Measurements from ENCODE around the gene CFAP20DC. TPM values are rescaled to one million over a fixed set of nuclear protein-coding genes. Genes with fewer than 3 reads are reported as not detected.
A peak's percentile ranks its signal among the peaks of the same experiment; 100 is the strongest.

The CFAP20DC gene
- polyA plus RNA-seq, 1 experiment = 0.81 TPM

DNA sequence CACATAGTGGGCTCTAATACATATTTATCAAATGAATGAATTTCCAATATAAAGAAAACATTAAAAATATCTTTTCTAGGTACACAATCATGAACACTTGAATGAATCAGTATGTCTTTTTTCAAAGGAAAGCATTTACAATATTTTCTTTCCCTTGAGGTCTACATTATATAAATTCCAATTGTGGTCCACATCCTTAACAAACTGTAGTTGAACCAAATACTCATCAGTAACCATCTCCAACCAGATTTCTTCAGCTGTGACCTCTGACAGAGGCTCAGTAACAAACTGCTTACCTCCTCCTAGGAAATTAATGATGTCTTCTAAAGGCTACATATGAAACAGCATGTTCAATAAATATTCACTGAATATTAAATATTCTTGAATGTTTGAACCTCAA, 58.8 kb downstream of the CFAP20DC start:
- no peak for DNase-seq (ENCODE audit: low read depth)
- CTCF ChIA-PET = no interaction called here
- no peaks in the 10 kb centered on the region for H3K27me3 ChIP-seq (ENCODE audit: control insufficient read depth, insufficient read depth, low read length)

DNA sequence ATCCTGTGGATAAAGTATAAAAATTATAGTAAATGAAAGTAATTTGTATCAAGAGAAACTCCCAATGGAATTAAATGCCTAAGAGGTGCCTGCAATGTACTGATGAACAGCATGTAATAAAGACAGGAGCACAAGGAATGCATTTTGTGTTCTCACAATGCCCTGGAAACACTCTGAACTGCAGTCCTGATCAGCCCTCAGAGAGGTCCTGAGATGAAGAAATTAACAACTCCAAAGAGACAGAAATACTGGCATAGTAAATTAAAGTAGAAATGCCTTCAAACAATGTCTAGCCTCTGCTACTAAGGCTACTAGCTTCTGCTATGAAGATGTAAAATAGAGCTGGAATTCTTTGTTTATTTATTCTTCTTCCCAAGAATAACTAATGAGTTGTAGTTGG, 59.9 kb downstream of the CFAP20DC start:
- Histone ChIP-seq H3K4me3 (ENCODE audit: low read depth, low read length) (no peak overlapping the region), H3K36me3 (ENCODE audit: control insufficient read depth, insufficient read depth, low read length) (no peaks in the 10 kb centered on the region), H3K27me3 (ENCODE audit: control insufficient read depth, insufficient read depth, low read length) (no peaks in the 10 kb centered on the region)
- DNase-seq (ENCODE audit: low read depth) = no peak
- ChIA-PET CTCF (interaction anchor here (0.6 kb wide), 1 partner anchor 76 kb away, joined by 3 read pairs; no protein-coding TSS in a partner anchor), POLR2A (no interaction called here)
- TF ChIP-seq, protein P1, sequence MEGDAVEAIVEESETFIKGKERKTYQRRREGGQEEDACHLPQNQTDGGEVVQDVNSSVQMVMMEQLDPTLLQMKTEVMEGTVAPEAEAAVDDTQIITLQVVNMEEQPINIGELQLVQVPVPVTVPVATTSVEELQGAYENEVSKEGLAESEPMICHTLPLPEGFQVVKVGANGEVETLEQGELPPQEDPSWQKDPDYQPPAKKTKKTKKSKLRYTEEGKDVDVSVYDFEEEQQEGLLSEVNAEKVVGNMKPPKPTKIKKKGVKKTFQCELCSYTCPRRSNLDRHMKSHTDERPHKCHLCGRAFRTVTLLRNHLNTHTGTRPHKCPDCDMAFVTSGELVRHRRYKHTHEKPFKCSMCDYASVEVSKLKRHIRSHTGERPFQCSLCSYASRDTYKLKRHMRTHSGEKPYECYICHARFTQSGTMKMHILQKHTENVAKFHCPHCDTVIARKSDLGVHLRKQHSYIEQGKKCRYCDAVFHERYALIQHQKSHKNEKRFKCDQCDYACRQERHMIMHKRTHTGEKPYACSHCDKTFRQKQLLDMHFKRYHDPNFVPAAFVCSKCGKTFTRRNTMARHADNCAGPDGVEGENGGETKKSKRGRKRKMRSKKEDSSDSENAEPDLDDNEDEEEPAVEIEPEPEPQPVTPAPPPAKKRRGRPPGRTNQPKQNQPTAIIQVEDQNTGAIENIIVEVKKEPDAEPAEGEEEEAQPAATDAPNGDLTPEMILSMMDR (IDR thresholded peaks at IDR 0.05; ENCODE audit: insufficient read depth, low read depth, low read length) = no peak

More for the DNA sequence above, 58.8 kb downstream of the CFAP20DC start:
- Histone ChIP-seq H3K36me3 (ENCODE audit: control insufficient read depth, insufficient read depth, low read length) (no peaks in the 10 kb centered on the region), H3K4me3 (ENCODE audit: low read depth, low read length) (no peak overlapping the region)
- POLR2A ChIA-PET = no interaction called here
- TF ChIP-seq, protein P1 (IDR thresholded peaks at IDR 0.05; ENCODE audit: insufficient read depth, low read depth, low read length) = no peak

DNA sequence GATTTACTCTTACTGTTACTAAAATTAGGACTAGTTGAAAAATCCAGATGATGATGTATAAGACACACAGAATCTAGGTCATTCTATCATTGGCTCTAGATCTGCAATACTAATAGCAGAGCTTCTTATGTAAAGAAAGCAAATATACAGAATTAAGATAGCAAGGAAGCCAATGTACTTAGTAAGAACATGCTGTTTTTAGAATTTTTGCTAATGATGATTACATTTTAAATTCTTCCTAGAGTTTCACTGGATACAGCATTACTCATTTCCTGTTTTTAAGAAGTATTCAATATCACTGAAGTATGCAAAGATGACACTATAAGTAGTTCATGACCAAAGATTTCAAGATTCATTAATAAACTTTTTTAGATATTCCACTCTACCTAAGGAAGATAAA, 60.7 kb downstream of the CFAP20DC start:
- TF ChIP-seq, protein P1 (IDR thresholded peaks at IDR 0.05; ENCODE audit: insufficient read depth, low read depth, low read length) = no peak

DNA sequence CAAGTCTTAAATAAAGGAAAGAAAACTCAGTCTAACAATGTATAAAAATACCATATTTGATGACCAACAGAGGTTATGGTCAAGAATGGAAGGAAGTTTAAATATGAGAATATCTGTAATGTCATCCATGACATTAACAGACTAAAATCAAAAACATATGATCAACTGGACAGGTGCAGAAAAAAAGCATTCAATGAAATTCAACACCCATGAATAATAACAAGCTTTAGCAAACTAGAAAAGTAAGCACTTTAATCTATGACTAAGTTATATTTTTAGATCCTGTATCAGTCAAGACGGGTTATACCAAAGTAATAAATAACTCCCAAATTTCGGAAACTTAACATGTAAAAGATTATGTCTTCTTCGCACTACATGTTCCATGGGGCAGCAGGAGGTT, 61.8 kb downstream of the CFAP20DC start:
- DNase-seq (ENCODE audit: low read depth) = no peak
- POLR2A ChIA-PET = no interaction called here
- Histone ChIP-seq H3K27me3 (ENCODE audit: control insufficient read depth, insufficient read depth, low read length) (no peaks in the 10 kb centered on the region), H3K4me3 (ENCODE audit: low read depth, low read length) (no peak overlapping the region), H3K36me3 (ENCODE audit: control insufficient read depth, insufficient read depth, low read length) (no peaks in the 10 kb centered on the region)
- CTCF ChIA-PET = no interaction called here
- TF ChIP-seq, protein P1 (IDR thresholded peaks at IDR 0.05; ENCODE audit: insufficient read depth, low read depth, low read length) = no peak

More for the DNA sequence above, 60.7 kb downstream of the CFAP20DC start:
- Histone ChIP-seq H3K4me3 (ENCODE audit: low read depth, low read length) (no peak overlapping the region), H3K27me3 (ENCODE audit: control insufficient read depth, insufficient read depth, low read length) (no peaks in the 10 kb centered on the region), H3K36me3 (ENCODE audit: control insufficient read depth, insufficient read depth, low read length) (no peaks in the 10 kb centered on the region)
- CTCF ChIA-PET = no interaction called here
- POLR2A ChIA-PET = no interaction called here
- peak; percentile 53 for DNase-seq (ENCODE audit: low read depth)

DNA sequence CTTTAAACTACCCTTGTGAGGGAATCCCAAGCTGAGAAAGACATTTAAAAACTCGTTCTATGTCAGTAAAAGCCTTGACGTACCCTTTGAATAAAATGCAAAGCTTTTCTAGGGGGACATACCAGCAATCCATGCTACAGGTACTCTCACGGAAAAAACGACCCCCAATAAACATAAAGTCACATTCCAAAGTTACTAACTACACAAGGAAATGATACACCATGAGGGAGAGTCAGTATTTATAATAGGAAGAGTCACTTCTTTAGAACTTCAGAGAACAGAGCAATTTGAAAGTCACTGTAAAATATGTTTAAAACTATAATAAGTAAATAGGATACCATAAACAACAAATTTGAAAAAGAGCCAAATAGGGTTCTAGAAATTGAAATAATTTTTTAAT, 63.2 kb downstream of the CFAP20DC start:
- no peak overlapping the region for H3K4me3 ChIP-seq (ENCODE audit: low read depth, low read length)
- CTCF ChIA-PET = interaction anchor here (0.6 to 1.3 kb wide), 2 partner anchors 11 to 164 kb away, joined by 3 to 4 read pairs; no protein-coding TSS in a partner anchor
- POLR2A ChIA-PET = interaction anchor here (0.6 kb wide), 1 partner anchor 24 kb away, joined by 7 read pairs; no protein-coding TSS in a partner anchor
- no peaks in the 10 kb centered on the region for H3K27me3 ChIP-seq (ENCODE audit: control insufficient read depth, insufficient read depth, low read length)
- no peaks in the 10 kb centered on the region for H3K36me3 ChIP-seq (ENCODE audit: control insufficient read depth, insufficient read depth, low read length)
- no peak for DNase-seq (ENCODE audit: low read depth)
- TF ChIP-seq, protein P1 (IDR thresholded peaks at IDR 0.05; ENCODE audit: insufficient read depth, low read depth, low read length) = no peak
